Measurements from ENCODE around the gene KRT80. TPM values are rescaled to one million over a fixed set of nuclear protein-coding genes. Genes with fewer than 3 reads are reported as not detected.

KRT80 gene
- total RNA-seq, 1 experiment from 2014 or later: 8.8 TPM

GRCh38 chr12:52141306-52141705 is 50.5 kb downstream of the KRT80 start:
- intact Hi-C loops (cut with micrococcal nuclease): loop anchor here (5.0 kb wide), 1 partner anchor 256 kb away; no protein-coding TSS in a partner anchor
- Histone ChIP-seq H3K27me3 (ENCODE audit: insufficient read depth, low read length) (no peaks in the 10 kb centered on the region), H3K4me3 (replicated peaks in 1 of 2; ENCODE audit: low read depth in 1 of 2, low read length in 2 of 2) (no peak overlapping the region), H3K9me3 (ENCODE audit: control insufficient read depth in 1 of 2, insufficient read depth in 1 of 2, low read depth in 1 of 2, low read length in 2 of 2) (no peaks in the 10 kb centered on the region), H3K4me2 (ENCODE audit: low read length) (peak overlapping the region; percentile 26; the same call in 1 of the 2 replicates), H2AFZ (ENCODE audit: low read depth, low read length, poor library complexity, severe bottlenecking) (no peak overlapping the region), H3K9me2 (ENCODE audit: insufficient read depth) (no peaks in the 10 kb centered on the region), H3K36me3 (ENCODE audit: control insufficient read depth in 1 of 2, insufficient read depth in 2 of 2, low read length in 2 of 2) (no peaks in the 10 kb centered on the region), H3K79me2 (ENCODE audit: insufficient read depth, low read length) (peaks cover 9% of the 10 kb centered on the region; the same call in 1 of the 2 replicates), H3K4me1 (ENCODE audit: control insufficient read depth in 1 of 2, insufficient read depth in 2 of 2, low read length in 2 of 2) (peaks cover 35 to 60% of the 10 kb centered on the region in 2 experiments), H4K20me1 (ENCODE audit: insufficient read depth) (no peaks in the 10 kb centered on the region), H3K9ac (ENCODE audit: low read length) (peak overlapping the region; percentile 91; the same call in 1 of the 2 replicates), H3K27ac (ENCODE audit: low read depth, low read length) (no peak overlapping the region)
- RAD21 ChIA-PET (ENCODE audit: low non-redundant PET in 1 of 2, low total read pairs in 2 of 2, uncharacterized antibody in 2 of 2, unreplicated experiment in 2 of 2): no interaction called here
- POLR2A ChIA-PET: interaction anchor here (1.4 kb wide), 1 partner anchor 739 kb away, joined by 4 read pairs; no protein-coding TSS in a partner anchor
- DNase-seq (ENCODE audit: low read depth, low spot score) (no peak), ATAC-seq (no peak; the same call in 1 of the 2 replicates)
- TF ChIP-seq ELF1 (IDR thresholded peaks at IDR 0.05; ENCODE audit: borderline replicate concordance, low read depth): no peak
- TF ChIP-seq POLR2A (IDR thresholded peaks at IDR 0.05; ENCODE audit: borderline replicate concordance, extremely low read depth, insufficient read depth, insufficient read length): no peak
- no peak for TF ChIP-seq EGR1 (IDR thresholded peaks at IDR 0.05; ENCODE audit: low read depth)
- peak in 2 of 3 experiments; percentile 29 to 40; a peak in 3 of 6 replicates for TF ChIP-seq CTCF (IDR thresholded peaks at IDR 0.05 in 2 of 3, conservative IDR thresholded peaks at IDR 0.05 in 1 of 3; ENCODE audit: borderline replicate concordance in 1 of 3, insufficient read depth in 1 of 3, low read depth in 2 of 3, low read length in 2 of 3)
- no TSS peak for BruUV-seq (replicated peaks)
- CTCF ChIA-PET: interaction anchor here (1.1 kb wide), 1 partner anchor 115 kb away, joined by 3 read pairs; no protein-coding TSS in a partner anchor

- RAD21 ChIA-PET (ENCODE audit: low non-redundant PET in 1 of 2, low total read pairs in 2 of 2, uncharacterized antibody in 2 of 2, unreplicated experiment in 2 of 2): no interaction called here
- POLR2A ChIA-PET: no interaction called here
- no TSS peak for BruUV-seq (replicated peaks)
- peaks cover 19 to 43% of the 10 kb centered on the region in 2 experiments for H3K4me1 ChIP-seq (ENCODE audit: control insufficient read depth in 1 of 2, insufficient read depth in 2 of 2, low read length in 2 of 2)
- H2AFZ ChIP-seq (ENCODE audit: low read depth, low read length, poor library complexity, severe bottlenecking): peak overlapping the region; percentile 59
- H3K4me3 ChIP-seq (replicated peaks in 1 of 2; ENCODE audit: low read depth in 1 of 2, low read length in 2 of 2): no peak overlapping the region
- intact Hi-C loops (cut with micrococcal nuclease): loop anchor here (1.0 to 5.0 kb wide), 4 partner anchors 188 to 740 kb away; no protein-coding TSS in a partner anchor
- 0 out of 2 replicates have a peak overlapping the region, but pooled peaks have one; percentile 18 for H3K4me2 ChIP-seq (ENCODE audit: low read length)
- H3K79me2 ChIP-seq (ENCODE audit: insufficient read depth, low read length): no peaks in the 10 kb centered on the region; the same call in 1 of the 2 replicates
- ATAC-seq (peak; percentile 73), DNase-seq (ENCODE audit: low read depth, low spot score) (no peak)
- no peak overlapping the region for H3K9ac ChIP-seq (ENCODE audit: low read length)
- H3K36me3 ChIP-seq (ENCODE audit: control insufficient read depth in 1 of 2, insufficient read depth in 2 of 2, low read length in 2 of 2): no peaks in the 10 kb centered on the region
- H3K9me2 ChIP-seq (ENCODE audit: insufficient read depth): no peaks in the 10 kb centered on the region
- CTCF ChIA-PET: interaction anchor here (1.2 to 1.3 kb wide), 3 partner anchors 18 to 738 kb away, joined by 3 to 4 read pairs (median 3); no protein-coding TSS in a partner anchor
- no peaks in the 10 kb centered on the region for H3K9me3 ChIP-seq (ENCODE audit: control insufficient read depth in 1 of 2, insufficient read depth in 1 of 2, low read depth in 1 of 2, low read length in 2 of 2)
- TF ChIP-seq ZFX (IDR thresholded peaks at IDR 0.05) (no peak), ATF3 (IDR thresholded peaks at IDR 0.05) (no peak), CTCF (IDR thresholded peaks at IDR 0.05 in 2 of 3, conservative IDR thresholded peaks at IDR 0.05 in 1 of 3; ENCODE audit: borderline replicate concordance in 1 of 3, insufficient read depth in 1 of 3, low read depth in 2 of 3, low read length in 2 of 3) (peak in 2 of 3 experiments; percentile 96 to 98; a peak in 4 of 6 replicates)
- H3K27ac ChIP-seq (ENCODE audit: low read depth, low read length): no peak overlapping the region
- no peaks in the 10 kb centered on the region for H3K27me3 ChIP-seq (ENCODE audit: insufficient read depth, low read length)
- H4K20me1 ChIP-seq (ENCODE audit: insufficient read depth): no peaks in the 10 kb centered on the region
Measured at GRCh38 chr12:52139579-52140062, 52.2 kb downstream of the KRT80 start.
